Measurements from ENCODE around the gene FARP1.

DNA sequence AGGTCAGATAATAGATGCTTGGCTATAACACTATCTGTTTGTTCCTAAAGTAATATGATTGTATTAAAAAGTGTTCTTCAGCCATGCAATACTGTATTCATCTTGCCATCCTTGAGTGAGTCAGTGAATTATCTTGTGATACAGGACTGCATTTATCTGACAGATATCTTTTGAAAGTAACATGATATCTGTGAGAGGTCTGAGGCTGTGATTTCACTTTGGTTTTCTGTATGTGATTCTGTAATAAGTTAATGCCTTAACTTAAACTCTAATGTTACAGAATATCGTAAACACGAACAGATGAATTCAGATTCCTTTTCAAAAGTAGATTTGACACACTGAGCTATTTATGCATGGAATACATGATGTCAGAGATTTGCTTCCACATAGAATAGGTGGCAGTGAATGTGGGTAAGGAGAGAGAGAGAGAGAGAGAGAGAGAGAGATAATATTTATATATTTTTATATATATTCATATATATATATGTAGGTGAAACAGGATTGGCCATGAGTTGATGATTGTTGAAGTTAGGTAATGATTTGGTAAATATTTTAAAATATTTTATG lies 132.1 kb downstream of the FARP1 start:
- TF ChIP-seq, protein P1, sequence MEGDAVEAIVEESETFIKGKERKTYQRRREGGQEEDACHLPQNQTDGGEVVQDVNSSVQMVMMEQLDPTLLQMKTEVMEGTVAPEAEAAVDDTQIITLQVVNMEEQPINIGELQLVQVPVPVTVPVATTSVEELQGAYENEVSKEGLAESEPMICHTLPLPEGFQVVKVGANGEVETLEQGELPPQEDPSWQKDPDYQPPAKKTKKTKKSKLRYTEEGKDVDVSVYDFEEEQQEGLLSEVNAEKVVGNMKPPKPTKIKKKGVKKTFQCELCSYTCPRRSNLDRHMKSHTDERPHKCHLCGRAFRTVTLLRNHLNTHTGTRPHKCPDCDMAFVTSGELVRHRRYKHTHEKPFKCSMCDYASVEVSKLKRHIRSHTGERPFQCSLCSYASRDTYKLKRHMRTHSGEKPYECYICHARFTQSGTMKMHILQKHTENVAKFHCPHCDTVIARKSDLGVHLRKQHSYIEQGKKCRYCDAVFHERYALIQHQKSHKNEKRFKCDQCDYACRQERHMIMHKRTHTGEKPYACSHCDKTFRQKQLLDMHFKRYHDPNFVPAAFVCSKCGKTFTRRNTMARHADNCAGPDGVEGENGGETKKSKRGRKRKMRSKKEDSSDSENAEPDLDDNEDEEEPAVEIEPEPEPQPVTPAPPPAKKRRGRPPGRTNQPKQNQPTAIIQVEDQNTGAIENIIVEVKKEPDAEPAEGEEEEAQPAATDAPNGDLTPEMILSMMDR (IDR thresholded peaks at IDR 0.05), result no peak
- TF ChIP-seq POLR2AphosphoS5 (IDR thresholded peaks at IDR 0.05), result no peak

Data from gastroesophageal sphincter (tissue), 3 donors.